Cortex of kidney (tissue), 1 donor: ENCODE results near the gene NKTR.
"Not testable (repeated sequence)": the region's sequence is repeated elsewhere in the genome, so short reads cannot be mapped to it uniquely, and the experiment has no call there.

Experiments used
- DNase-seq: peaks from one replicate; lab custom pipeline; 2025; lab: John Stamatoyannopoulos, UW

The NKTR gene

DNA sequence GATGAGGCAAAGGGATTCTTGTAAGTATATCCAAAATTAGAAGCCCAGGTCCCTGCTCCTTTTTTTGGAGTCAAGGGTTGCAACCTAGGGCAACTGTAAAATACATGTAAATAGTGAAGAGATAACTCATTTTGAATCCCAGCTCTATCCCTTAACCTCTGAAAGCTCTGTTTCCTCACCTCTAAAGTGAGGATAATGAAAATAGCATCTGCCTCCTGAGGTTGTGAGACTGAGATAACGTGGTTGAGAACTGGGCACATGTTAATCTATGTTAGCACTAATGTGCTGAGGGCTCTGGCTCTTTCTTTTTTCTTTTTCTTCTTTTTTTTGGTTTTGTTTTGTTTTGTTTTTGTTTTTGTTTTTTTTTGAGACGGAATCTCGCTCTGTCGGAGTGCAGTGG lies 4.8 kb upstream of the NKTR start:
- no peak for DNase-seq

DNA sequence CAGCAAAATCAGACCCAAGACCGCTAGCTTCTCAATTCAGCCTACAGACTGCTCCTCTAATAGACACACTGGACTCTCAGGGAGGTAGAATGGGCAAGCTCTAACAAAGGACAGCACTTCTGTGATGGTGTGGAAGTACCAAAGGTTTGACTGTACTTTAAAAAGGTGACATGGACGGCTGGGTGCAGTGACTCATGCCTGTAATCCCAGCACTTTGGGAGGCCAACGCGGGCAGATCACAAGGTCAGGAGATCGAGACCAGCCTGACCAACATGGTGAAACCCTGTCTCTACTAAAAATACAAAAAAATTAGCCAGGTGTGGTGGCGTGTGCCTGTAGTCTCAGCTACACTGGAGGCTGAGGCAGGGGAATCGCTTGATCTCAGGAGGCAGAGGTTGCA lies 3.4 kb upstream of the NKTR start:
- not testable (repeated sequence) for DNase-seq

DNA sequence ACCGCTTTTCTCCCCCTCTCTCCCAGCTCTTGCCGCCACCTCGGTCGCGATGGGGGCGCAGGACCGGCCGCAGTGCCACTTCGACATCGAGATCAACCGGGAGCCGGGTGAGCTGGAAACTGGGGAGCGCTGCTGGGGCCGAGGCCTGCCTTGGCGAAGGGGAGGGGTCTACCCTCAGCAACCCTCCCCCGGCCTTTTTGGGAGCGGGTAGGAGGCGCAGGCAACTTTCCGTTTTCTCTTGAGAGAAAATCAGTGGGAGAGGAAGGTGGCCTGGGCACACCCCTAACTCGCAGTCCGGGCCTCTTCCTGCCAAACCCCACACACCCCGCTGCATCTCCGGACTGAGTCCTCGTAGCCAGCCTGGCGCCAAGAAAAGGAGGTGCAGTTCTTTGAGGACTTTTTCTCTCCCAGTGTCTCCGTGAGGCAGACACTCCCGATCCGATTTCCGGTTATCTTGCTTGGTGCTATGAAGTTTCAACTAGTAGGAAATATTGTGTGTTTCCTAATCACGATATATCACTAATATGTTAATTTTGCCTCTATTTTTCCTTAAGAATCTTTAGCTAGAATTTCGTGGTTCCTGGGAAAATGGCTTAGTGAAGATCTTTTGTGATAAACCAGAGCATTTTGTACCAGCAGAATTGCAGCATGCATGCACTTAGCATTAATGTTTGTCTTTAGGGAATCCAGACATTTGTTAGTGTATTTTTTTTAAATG lies 631 bp downstream of the NKTR start:
- no peak for DNase-seq

DNA sequence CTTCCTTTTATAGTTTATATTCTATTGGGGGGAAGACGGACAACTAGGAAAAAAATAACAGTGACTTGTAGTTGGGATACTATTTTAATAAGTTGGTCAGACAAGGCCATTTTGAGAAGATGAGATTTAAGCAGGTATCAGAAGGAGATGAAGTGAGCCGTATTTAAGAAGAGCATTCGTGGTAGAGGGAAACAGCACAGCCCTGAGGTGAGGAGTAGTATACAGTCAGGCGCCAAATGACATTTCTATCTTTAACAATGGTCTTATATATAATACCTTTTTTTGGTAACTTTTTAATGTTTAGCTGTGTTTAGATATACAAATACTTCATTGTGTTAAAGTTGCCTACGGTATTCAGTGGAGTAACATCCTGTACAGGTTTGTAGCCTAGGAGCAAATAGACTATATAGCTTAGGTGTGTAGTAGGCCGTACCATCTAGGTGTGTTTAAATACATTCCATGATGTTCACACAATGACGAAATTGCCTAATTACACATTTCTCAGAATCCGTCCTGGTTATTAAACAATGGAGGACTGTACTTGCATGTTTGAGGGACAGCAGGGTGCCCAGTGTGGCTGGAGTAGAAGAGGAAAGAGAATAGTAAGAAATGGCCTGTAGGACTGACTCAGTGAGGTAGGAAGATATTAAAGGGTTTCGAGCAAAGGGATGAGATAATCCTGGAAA lies 1.6 kb downstream of the NKTR start:
- no peak for DNase-seq

DNA sequence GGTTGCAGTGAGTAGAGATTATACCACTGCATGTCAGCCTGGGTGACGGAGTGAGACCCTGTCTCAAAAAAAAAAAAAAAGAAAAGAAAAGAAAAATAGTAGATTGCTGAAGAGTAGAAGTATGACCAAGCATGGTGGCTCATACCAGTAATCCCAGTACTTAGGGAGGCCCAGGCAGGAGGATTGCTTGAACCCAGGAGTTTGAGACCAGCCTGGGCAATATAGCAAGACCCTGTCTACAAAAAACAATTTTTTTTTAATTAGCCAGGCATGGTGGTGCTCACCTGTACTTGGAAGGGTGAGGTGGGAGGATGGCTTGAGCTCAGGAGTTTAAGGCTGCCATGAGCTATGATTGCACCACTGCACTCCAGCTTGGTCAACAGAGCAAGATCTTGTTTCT lies 2.5 kb downstream of the NKTR start:
- DNase-seq, result no peak

DNA sequence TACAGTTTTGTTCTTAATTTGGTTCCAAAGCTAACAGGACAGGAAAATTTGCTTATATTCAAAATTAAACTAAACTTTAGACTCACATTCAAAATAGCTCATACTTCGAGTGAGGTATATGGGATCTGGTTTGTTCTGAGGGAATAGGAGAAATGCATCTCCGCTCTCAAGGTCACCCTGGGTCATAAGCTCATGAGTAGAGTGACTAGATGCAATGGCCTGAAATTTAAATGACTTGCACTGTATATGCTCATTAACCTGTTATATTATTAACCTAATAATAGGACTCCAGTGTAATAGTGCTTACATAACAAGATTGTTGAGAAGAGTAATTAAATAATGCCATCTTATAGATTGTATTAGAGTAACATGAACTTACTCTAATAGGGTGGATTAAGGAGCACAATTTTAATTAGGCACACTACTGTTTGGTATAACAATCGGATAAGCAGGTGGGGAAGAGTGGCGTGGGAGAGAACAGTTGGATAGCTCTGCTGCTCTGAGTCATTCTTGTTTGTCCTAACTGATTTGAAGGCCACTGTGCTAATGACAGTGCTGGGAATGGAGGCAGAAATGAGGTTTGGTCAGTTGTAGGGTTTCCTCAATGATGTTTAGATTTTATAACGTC lies 5.2 kb downstream of the NKTR start:
- DNase-seq, result no peak

DNA sequence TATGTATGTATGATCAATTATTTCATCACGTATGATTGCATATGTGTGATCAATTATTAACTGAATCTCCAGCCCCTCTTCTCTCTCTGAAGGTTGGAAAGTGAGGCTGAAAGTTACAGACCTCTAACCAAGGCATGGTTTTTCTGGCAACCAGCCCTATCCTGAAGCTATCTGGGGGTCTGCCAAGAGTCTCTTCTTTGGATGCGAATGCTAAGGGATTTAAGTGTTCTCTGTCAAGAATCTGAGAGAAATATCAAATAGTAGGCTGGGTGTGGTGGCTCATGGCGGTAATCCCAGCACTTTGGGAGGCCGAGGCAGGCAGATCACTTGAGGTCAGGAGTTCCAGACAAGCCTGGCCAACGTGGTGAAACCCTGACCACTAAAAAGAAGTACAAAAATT lies 8.1 kb downstream of the NKTR start:
- no peak for DNase-seq

DNA sequence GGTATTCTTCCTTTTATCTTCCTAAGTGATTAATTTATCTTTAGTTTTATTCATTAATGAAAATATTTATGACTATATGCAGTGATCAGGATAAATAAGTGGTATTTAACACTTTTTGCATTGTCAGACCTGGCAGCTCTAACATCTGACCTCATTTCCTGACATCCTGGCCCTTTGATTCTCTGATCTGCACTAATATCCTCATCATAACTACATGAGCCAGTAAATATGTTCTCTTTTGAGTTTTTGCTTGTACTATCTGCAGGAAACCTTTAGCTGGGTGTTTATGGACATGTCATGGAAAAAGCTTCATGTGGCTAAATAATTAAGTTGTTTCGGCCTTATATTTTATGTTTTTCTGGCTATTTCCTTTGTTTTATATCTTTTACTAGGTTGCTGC lies 10.5 kb downstream of the NKTR start:
- DNase-seq, result no peak

DNA sequence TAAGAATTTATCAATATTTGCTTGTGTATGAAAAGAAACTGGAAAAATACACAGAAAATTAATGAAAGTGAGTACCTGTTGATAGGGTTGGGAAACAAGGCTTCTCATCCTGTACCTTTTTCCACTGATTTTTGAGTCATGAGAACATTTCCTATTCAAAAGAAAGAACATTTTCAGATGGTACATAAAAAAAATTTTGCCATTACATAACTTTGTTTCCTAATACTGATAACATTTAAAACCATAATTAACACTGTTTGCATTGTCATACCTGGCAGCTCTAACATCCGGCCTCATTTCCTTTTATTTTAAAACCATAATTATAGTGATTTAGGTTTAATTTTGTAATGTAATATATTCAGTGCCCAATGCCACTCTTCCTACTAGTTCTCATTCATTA lies 11.7 kb downstream of the NKTR start:
- no peak for DNase-seq

DNA sequence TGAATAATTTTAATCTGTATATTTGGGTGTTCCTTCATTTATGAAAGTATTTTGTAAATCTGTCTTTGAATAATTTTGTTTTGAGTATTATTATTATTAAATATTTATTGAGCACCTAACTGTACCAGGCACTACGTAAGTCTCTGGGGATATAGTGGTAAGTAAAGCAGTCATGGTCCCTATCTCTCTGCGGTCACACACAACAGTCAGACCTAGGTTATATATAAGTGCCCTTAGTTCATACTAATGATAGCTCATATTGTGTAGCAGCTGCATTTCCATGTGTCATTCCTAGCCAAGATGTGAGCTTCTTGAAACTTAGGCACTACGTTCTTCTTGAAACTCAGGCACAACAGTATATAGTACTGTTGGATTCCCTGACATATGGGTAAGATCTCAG lies 12.4 kb downstream of the NKTR start:
- DNase-seq, result no peak

DNA sequence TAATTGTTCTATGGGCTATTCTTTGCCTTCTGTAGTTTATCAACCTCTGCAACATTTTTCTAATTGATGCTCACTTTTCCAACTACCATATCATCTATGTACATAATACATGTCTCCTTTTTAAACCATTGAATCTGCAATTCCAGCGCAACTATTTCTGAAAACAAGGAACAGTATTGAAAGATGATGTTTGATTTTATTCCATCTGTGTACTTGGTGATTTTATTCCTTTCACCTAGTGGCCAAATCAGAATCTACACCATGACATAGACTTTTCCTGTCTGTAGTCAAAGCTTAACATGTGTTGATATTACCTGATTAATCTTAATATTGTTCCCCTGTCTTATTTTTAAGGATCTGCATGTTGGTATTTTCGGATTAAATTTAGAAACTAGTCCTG lies 13.0 kb downstream of the NKTR start:
- DNase-seq, result no peak

DNA sequence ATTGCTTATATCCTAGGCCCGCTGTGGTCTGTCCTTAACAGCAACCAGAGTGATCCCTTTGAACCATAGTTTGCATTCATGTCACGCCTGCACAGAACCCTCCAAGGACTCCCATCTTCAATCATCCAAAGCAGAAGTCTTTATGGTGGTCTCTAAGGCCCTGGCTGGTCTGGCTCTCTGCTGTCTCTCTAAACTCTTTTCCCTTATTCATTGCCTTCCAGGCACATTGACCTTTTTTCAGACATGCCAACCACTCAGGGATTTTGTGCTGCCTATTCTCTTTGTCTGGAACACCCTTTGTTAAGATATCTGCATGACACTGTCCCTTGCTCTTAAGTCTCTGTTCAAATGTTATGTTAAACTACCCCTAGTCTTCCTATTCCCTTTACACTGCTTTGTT lies 31.1 kb downstream of the NKTR start:
- no peak for DNase-seq

DNA sequence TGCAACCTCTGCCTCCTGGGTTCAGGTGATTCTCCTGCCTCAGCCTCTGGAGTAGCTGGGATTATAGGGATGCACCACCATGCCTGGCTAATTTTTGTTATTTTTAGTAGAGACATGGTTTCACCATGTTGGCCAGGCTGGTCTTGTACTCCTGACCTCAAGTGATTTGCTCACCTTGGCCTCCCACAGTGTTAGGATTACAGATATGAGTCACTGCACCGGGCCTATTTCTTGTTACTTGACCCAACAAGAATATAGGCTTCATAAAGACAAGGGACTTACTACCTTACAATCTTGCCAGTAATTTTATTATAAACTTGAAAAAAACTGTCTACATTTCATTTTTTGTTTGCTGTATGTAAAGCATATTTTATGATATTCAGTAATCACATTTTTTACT lies 31.7 kb downstream of the NKTR start:
- DNase-seq, result no peak

DNA sequence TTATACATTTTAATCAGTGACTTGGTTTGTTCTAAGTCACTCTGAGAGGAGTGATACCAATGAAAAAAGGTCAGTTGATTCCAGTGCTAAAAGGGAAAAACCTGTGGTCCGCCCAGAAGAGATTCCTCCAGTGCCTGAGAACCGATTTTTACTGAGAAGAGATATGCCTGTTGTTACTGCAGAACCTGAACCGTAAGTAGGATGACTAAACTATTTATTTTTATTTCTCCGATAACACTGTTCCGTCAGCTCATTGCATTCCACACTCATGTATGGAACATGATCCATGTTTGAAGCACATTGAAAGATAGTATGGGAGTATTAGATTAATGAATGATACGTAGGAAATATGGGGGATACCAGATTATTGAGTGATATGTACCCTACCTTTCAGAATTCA lies 33.1 kb downstream of the NKTR start:
- no peak for DNase-seq

DNA sequence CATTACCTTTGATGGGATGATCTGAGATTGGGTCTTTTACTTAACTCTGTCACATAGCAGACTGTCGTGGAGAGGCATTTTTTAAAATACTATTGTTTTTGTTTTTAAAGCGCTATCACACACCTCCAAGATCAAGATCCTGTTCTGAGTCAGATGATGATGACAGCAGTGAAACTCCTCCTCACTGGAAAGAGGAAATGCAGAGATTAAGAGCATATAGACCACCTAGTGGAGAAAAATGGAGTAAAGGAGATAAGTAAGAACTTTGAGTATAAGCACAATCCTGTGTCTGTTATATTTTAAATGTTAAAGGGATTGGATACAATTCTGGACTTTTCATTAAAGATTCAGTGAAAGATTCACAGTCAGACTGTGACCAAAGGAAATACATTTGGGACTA lies 34.6 kb downstream of the NKTR start:
- no peak for DNase-seq

DNA sequence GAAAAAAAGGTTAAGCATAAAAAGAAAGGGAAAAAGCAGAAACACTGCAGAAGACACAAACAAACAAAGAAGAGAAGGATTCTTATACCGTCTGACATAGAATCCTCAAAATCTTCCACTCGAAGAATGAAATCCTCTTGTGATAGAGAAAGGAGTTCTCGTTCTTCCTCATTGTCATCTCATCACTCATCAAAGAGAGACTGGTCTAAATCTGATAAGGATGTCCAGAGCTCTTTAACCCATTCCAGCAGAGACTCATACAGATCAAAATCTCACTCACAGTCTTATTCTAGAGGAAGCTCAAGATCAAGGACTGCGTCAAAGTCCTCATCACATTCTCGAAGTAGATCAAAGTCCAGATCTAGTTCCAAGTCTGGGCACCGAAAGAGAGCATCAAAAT lies 36.5 kb downstream of the NKTR start:
- DNase-seq, result no peak

DNA sequence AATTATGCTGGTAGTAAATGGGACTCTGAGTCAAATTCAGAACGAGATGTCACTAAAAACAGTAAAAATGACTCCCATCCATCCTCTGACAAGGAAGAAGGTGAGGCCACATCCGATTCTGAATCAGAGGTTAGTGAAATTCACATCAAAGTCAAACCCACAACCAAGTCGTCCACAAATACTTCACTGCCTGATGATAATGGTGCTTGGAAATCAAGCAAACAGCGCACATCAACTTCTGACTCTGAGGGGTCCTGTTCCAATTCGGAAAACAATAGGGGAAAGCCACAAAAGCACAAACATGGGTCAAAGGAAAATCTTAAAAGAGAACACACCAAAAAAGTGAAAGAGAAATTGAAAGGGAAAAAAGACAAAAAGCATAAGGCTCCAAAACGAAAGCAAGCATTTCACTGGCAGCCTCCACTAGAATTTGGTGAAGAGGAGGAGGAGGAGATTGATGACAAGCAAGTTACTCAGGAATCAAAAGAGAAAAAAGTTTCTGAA lies 37.9 kb downstream of the NKTR start:
- DNase-seq, result no peak

DNA sequence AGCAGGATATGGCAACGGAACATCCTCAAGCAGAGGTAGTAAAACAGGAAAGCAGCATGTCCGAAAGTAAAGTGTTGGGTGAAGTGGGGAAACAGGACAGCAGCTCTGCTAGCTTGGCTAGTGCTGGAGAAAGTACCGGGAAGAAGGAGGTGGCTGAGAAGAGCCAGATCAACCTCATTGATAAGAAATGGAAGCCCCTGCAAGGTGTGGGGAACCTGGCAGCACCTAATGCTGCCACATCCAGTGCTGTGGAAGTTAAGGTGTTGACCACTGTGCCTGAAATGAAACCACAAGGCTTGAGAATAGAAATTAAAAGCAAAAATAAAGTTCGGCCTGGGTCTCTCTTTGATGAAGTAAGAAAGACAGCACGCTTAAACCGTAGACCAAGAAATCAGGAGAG lies 38.7 kb downstream of the NKTR start:
- DNase-seq, result no peak

DNA sequence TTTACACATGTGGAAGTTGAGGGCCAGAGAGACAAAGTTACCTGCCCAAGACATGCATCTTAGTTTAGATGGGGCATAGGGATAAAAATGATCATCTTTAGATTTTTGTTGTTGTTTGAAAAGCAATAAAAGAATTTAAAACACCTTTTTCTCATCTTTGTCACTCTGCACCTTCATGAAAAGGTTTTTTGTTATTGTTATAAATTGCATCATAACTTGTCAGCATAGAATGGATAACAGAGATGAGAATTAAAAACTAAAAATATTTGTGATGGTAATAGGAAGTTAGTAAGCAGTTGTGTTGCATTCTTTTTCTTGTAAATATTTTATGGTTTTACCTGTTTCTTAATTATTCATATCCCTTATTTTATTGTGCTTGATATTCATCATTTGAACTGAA lies 39.6 kb downstream of the NKTR start:
- no peak for DNase-seq

DNA sequence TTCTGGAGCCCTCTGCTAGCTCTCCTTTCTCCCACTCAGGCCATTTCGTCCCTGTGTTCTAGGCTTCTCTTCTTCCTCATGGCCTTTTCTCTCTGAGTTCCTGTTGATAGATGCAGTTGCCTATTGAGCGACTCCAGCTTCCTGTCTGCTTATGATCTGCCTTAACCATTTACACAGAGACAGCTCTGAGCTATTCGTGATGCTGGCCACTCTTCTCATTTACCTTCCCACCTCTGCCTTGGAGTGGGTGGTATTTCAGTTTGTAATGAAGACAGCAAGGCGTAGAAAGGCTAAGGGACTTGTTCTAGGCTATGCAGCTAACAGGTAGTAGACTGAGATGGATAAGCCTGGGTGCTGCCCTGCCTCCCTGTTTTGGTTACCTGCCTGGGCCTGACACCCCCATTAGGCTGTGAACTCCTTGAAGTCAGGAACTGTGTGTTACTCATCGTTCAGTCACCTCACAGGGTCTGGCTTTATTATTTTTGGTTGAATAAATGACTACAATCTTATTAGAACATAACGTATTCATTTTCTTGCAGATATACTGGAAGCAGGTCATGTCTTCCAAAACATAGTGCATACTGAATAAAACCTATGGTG lies 40.4 kb downstream of the NKTR start:
- DNase-seq, result no peak

DNA sequence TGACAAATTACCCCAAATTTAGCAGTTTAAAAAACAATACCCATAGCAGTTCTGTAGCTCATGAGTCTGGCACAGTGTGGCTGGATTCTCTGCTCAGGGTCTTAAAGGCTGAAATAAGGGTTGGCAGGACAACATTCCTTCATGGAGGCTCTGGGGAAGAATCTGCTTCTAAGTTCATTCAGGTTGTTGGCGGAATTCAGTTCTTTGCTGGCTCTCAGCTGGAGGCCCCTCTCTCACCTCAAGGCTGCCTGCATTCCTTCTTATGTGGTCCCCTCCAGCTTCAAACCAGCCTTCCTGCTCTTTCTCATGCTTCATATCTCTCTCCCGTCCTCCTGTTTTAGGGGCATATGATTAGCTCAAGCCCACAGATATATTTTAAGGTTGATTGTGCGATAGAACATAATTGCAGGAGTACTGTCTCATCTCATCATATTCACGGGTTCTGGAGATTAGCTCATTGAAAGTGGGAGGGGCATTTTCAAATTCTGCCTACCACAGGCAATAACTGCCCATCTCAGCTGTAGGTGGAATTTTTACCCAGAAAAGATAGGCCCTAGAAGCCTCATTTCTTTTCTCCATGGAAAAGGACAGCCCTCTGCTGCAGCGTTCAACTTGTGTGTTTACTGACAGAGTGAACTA lies 47.5 kb downstream of the NKTR start:
- DNase-seq, result no peak

DNA sequence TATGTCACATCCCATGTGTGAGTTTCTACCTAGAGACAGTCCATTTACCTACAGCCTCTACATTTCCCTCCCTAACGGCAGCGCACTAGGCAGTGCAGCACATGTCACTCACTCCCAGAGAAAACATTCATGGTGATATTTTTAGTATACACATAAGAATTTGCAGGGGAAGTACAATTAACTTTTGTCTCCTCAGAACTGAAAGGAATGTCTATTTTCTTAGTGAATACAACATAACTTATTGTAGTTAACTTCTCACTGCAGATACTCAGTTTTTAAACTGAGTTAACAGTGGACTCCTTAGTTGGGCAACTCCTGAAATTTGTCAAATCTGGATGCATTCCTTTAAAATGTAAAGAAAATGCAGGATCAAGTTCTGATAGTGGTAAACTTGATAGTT lies 48.5 kb downstream of the NKTR start:
- DNase-seq, result no peak

DNA sequence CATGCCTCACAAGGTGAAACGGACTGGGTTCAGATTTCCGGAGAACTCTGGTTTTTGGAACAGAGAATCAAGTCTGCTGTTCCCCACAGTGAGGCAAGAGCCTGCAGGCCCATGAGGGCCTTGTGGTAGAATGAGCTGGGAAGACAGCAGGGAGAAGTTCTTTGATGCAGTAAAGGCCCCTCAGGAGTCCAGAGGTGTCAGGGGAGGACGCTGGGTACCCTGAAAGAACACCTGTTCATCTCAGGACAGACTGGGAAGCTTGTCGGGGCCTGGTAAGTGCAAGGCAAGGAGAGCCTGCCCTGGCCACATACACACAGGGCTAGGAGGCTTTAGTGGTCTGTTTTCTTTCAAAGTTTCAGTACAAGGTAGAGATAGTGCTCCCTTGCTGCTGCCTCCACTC lies 49.3 kb downstream of the NKTR start:
- no peak for DNase-seq
